HTERT RPE-1 (cell line): ENCODE data around the gene CATSPERE.
"Not testable (repeated sequence)": the region's sequence is repeated elsewhere in the genome, so short reads cannot be mapped to it uniquely, and the experiment has no call there.

Experiments used
- in situ Hi-C: fragments of 300-500 bp; cut with MboI; formaldehyde crosslinking; loops from 4 replicates; pipeline ENCODE4 v1.14.3; 2020; ENCODE audit warnings: low sequenced_read_pairs

CATSPERE gene

DNA sequence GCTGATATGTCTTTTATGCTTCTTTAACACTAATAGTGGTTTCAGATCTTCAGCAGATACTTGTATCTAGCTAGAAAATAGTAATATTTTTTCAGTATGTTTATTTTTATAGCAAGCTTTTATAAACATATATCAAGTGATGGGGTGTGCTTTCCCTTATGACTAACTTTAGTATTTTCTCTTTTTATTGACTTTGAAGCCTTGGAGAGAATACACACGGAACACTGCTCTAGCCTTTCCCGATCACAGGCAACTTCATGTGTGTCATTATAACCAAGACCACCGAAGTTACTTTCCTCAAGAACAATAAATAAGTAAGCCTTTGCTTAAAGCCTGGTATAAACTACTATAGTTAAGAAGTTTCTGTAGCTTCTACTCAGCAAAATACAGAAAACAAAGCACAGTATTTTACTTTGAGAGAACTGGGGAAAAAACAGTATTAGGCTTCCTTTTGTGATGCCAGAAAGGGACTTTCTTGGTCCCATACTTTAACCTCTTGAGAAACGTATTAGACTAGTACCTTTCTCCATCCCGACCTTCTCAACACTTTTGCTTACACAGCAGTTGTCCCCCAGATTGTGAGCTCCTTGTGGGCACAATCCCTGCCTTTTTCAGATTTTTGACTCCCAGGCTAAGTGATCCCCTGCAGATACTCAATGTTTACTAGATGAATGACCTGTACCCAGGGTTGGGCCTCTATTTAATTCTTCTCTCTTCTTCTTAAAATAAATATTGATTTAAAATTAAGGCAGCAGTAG is 12.6 kb upstream of the CATSPERE start:
- in situ Hi-C loops, result no loop called here

DNA sequence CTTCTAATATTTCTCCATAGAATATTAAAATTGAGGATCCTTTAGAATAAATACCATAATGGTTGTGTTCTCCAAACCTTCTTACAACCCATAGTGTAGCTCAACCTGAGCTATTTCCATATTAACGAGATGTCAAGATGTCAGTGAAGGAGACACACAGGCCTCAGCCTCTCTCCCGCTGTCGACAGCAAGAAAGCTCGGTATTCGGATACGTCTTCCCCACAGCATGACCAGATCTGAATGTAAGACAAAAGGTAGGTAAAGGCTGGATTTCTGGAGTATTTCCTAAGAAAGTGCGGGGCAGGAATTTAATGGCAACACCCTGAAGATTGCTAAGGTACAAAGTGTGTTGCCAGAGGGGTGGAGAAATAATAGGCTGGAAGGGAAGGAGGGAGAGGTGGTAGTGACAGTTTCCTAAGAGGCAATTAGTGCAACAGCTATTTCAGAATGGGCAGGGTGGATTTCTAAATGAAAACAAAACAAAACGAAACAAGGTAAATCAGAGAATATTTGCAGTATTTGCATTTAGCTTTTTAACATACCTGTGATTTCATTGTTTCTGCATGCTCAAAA is 11.1 kb upstream of the CATSPERE start:
- in situ Hi-C loops, result no loop called here

DNA sequence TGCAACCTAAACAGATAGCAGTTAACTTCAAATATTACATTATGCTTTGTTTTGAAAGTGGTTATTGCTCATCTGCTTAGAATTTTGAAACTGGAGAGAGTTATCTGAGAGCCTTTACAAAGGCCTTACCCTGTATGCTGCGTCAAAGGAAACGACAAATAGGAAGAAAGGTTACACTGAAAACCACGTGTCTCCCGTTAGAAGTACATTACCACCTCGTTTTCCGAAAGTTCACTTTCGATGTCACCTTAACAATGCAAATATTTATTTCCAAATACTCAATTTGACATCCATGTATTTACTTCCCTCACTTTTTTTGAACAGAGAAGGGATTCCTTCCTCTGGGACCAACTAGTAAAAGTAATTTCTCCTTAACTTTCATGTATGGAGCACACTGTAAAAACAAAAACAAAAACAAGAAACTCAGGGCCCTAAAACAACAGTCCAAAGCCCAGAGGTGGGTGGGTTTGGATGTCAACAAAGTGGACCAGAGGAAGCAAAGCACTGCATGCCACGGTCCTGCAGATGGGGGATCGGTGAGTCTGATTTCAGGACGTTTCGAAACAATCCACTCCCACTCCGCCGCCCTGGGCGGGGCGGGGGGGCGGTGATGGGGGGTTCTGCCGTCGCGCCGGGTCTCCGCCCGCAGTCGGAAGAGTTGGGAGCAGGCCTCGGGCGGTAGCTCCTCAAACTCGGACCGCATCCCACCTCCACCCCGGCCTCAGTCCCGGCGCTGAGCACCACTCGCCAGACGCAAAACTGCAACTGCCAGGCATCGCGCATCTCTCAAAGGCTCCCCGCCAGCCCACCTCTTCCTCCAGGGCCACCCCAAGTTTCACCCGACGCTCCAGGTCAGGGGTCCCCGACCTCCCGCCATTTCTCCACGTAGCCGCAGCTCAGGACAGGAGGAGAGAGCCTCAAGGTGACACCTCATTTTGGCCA is 10.2 kb upstream of the CATSPERE start:
- in situ Hi-C loops, result no loop called here

DNA sequence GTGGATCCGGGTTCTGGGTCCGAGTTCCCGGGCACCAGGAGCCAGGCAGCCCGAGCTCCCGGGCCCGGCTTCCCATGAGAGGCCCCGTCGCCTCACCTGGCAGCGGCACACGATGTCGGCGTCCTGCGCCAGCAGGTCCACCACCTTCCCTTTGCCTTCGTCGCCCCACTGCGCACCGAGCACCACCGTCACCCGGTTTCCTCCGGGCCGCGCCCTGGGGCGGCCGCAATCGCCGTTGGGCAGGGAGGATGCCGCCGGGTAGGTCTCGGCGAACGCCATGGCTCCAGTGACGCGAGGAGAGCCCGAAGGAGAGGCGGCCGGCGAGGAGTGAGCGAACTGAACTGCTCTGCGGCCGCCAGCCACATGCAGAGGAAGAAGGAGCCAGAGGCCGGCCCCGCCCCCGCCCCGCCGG is 9.5 kb upstream of the CATSPERE start, which contains the start of gene ADSS2:
TSS of gene ADSS2 (minus strand) at position 371 of the 412 bp plus-strand sequence. CDS start at position 279, 92 bp downstream.
- in situ Hi-C loops, result no loop called here

DNA sequence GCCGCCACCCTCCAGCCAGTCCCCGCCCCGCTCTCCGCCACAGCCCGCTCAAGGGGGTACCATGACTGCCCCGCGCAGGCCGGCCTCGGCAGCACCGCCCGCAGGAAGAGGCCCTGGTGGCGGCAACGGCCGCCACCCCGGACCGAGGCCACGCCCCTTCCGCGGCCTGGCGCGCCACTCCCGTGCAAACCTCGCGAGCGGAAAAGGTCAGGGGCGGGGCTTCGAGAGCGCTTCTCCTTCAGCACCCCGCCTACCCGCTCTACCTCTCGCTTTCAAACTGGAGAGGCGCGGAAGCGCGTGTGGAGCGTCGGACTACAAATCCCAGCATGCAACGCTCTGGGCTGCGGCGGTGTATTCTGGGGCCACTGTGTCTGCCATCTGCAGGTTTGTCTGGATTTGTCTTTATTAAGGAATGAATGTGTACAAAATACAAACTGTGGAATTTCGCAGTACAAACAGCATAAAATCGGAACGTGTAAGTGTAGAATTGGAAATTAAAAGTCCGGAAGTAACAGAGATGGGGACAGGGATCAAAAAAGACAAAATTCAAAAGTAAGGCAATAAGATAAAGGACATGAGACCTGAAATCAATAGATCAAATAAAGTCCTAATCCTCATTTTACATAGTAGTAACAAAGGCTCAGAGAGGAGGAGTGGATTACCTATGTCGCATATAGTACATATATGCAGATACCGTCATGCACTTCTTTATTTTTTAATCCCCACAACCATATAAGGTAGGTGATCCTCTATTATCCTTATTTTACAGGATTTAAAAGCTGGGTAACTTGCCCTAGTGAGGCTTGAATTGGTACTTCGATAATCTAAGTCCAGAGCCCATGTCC is 8.9 kb upstream of the CATSPERE start:
- in situ Hi-C loops, result no loop called here

DNA sequence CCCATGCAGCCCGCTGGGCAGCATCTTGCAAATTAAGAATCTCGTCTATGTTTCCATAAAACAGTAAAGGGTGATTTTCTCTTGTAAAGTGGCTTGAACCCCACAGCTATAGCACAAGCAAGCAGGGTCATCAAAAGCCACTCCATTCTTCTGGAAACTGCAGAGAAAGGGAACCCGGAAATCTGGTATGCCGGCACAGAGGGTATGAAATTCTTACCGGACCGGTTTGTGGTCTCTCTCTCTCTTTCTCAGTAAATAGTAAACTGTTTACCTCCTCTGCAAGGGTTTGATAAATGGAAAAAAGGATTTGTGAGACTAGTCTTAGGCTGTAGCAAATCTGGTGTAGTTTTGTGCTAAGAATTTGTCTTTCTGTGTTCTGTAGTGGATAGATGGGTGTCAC is 6.7 kb upstream of the CATSPERE start:
- in situ Hi-C loops, result no loop called here

DNA sequence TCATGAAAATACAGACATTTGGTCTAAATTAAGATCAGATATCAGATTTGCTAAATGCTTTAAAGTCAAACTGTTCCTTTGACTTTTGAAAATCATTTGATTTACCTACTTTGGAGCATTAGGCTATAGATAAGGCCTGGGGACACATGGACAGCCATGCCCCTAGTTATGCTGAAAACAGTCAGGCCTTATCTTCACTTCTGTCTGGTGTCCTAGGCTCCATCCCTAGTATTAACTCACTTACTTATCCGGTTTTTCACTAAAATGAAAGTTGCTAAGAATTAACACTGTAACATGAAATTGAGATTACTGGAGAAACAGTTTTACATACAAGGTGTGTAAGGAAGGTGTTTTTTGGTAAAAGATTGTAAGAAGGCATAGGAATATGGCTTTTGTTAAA is 4.5 kb upstream of the CATSPERE start:
- in situ Hi-C loops, result no loop called here

DNA sequence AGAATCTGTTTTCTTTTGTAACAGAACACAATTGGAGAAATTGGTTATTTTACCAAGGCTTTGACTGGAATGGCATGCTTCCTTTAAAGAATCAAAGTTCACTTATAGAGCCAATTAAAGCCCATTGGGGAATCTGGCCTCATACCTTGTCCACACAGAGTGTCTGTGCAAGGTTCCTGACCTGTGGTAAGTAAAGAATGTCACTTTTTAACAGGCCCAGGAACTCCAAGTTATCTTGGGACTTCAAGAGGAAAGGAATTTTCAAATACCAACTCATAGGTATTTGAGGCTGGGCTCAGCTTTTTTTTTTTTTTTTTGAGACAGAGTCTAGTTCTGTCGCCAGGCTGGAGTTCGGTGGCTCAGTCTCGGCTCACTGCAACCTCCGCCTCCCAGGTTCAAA is 2.3 kb upstream of the CATSPERE start:
- in situ Hi-C loops, result no loop called here

DNA sequence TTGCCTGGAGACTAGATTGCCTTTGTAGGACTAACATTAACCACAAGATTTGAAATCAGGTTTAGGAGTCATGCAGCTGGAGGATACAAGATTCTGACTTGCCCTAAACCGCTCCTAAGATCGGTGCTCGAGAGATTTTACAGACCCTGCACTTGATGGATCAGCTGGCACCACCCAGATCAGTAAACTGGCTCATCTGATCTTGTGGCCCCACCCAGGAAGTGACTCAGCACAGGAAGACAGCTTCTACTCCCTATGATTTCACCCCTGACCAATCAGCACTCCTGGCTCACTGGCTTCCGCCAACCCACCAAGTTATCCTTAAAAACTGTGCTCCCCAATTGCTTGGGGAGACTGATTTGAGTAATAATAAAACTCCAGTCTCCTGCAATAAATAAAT is 876 bp upstream of the CATSPERE start:
- in situ Hi-C loops, result no loop called here

DNA sequence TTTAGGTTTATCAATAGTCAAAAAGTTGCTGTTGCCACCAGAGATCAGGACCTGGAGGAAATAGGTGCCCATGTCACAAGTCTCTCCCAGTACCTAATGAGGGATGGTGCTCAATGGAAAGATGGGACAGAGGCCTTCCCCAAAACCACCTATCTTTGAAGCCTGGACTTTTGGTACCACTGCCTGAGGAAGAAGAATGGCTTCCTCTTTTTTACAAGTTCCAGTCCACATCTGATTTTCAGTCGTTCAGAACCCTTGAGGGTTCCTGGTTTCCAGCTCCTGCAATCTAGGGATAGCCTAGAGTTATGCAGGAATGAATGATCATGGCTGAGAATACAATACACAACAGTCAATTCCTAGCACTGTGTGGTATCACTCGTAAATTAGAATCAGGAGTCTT is 5.7 kb downstream of the CATSPERE start:
- in situ Hi-C loops, result no loop called here

DNA sequence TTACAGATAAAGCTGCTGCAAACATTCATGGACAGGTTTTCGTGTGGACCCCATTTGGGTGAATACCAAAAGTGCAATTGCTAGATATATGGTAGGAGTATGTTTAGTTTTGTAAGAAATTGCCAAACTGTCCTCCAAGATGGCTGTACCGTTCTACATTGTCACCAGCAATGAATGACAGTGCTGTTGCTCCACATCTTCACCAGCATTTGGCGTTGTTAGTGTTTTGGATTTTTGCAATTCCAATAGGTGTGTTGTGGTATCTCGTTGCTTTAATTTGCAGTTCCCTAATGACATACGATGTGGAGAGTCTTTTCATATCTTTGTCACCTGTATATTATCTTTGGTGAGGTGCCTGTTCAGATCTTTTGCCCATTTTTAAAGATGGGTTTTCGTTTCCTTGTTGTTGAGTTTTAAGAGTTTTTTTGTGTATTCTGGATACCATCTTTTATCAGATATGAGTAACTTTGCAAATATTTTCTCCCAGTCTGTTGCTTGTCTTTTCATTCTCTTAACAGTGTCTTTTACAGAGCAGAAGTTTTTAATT is 12.1 kb downstream of the CATSPERE start:
- in situ Hi-C loops, result no loop called here

DNA sequence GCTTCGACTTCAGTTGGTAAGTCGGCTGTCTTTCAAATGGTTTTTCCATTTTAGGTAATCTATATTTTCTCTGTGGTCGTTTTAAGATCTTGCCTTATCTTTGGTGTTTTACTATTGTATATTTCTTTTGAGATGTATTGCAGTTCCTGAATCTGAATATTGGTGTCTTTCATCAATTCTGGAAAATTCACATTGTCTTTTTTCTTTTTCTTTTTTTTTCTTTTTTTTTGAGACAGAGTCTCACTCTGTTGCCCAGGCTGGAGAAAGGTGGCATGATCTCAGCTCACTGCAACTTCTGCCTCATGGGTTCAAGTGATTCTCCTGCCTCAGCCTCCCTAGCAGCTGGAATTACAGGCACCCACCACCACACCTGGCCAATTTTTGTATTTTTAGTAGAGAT is 23.9 kb downstream of the CATSPERE start:
- in situ Hi-C loops, result not testable (repeated sequence)

DNA sequence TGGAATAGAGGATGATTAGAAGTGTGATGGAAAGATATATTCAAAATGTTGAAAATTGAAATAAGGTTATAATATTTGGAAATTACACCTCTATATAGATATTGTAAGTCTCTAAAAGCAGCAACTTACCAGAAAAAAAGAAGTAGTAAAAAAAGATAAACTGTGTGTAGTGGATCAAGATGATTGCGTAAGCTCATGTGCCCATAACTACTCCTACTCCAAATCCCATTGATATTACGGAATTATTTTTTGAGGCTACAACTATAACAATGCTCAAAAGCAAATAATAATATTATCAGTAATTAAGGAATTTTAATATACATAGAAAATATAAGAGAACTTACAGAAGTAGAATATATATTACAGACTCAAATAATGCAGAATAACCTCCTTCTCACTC is 33.6 kb downstream of the CATSPERE start:
- in situ Hi-C loops, result no loop called here

DNA sequence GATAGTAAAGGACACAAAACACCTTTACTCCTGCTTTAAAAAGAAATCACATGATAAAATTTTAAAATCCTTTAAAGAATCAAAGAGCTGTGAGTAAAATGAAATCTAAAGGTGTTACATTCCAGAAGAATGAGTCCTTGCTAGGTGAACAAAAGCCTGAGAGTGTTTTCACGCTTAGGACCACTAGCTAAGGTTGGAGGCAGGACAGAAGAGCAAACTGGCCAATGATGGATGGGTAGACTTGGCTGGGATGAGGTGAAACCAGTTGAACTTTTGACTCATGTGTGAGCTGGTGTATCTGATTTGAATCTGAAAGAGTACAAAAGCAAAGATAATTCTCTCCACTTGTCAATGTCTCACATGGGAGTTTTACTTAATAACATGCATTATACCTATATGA is 35.1 kb downstream of the CATSPERE start:
- in situ Hi-C loops, result no loop called here

DNA sequence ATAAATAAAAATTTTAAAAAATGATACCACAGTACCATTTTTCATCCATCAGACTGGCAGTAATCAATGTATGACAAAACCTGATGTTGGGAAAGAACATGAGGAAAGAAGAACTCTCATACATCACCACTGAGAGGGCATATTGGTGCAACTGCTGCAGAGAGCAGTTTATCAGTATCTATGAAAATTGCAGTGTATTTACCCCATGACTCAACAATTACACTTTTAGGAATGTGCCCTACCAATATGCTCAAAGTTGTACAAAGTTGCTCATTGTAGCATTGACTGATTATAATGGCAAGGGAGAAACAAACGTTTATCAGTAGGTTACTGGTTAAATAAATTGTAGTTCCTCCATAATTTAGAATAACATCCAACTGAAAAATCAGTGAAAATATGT is 36.7 kb downstream of the CATSPERE start:
- in situ Hi-C loops, result no loop called here

DNA sequence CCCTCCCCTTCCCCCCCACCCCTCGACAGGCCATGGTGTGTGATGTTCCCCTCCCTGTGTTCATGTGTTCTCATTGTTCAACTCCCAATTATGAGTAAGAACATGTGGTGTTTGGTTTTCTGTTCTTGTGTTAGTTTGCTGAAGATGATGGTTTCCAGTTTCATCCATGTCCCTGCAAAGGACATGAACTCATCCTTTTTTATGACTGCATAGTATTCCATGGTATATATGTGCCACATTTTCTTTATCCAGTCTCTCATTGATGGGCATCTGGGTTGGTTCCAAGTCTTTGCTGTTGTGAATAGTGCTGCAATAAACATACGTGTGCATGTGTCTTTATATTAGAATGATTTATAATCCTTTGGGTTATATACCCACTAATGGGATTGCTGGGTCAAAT is 38.4 kb downstream of the CATSPERE start:
- in situ Hi-C loops, result not testable (repeated sequence)

DNA sequence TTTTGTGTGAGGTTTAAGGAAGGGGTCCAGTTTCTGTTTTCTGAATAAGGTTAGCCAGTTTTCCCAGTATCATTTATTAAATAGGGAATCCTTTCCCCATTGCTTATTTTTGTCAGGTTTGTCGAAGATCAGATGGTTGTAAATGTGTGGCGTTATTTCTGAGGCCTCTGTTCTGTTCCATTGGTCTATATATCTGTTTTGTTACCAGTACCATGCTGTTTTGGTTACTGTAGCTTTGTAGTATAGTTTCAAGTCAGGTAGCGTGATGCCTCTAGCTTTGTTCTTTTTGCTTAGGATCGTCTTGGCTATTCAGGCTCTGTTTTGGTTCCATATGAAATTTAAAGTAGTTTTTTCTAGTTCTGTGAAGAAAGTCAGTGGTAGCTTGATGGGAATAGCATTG is 39.4 kb downstream of the CATSPERE start:
- in situ Hi-C loops, result not testable (repeated sequence)

DNA sequence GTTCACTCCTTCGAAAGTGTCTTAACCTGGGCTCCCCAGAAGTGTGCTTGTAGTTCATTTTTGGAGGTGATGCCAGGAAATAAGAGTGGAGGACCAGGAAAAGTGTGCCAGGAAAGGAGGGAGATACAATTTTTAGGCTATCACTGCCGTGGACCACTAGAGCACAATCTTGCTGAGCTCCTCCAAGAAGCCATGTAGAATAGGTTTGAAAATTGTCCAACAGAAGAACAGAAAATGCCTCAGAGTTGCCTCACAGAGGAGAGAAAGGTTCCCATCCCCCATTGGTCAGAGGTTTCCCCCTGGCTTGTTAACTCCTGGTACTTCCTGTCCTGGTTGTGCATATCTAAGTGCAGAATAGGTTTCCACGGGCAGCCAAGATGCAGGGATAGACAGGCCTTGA is 41.6 kb downstream of the CATSPERE start:
- in situ Hi-C loops, result no loop called here

DNA sequence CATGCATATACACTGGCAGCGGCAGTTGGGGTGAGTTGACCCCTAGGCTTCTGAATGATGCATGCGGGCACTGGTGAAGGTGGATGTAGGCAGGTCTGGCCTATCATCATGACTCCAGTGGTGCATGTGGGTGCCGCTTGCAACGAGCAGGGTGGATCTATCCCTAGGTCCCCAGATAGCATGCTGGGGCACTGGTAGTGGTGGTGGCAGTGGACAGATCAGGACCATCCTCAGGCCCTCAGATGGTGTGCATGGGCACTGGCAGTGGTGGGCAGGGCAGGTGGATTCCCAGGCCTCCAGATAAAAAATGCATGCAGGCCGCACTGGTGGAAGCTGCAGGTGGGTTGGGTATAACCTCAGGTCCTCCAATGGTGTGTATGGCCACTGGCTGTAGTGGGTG is 52.4 kb downstream of the CATSPERE start:
- in situ Hi-C loops, result no loop called here

DNA sequence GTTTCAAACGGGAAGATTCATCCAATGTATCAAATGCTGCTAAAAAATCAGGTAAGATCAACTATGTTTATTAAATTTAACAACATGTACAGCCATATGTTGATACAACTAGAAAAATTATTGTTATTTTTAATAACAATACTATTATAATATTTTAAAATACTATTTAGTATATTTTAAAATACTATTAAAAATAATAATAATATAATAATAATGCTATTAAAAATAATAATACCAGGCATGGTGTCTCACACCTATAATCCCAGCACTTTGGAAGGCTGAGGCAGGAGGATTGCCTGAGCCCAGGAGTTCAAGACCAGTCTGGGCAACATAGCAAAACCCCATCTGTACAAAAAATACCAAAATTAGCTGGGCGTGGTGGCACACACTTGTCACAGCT is 54.6 kb downstream of the CATSPERE start:
- in situ Hi-C loops, result no loop called here
